ENCODE data around the gene TNIK. TPM values are rescaled to one million over a fixed set of nuclear protein-coding genes. Genes with fewer than 3 reads are reported as not detected.

The TNIK gene
- total and polyA plus RNA-seq, 2 of the 4 experiments (the other 2 are of a cell fraction): 3.4 to 6.3 TPM

DNA sequence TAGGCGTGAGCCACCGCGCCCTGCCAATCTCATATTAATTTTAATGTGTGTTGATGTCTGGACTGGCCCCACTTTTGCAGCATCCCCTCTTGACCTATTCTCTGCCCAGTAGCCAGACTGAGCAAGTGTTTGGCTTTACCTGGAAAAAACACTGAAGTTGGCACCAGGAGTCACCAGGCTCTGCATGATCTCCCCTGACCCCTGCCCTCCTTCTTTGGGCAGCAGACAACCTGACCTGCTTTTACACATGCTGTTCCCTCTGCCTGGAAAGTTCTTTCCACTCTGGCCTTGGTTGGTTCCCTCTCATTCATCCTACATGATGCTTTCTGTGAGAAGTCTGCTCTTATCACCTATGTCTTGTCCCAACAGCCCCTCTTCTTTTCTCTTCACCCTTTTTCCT lies 365.8 kb downstream of the TNIK start:
- no peak overlapping the region for H3K4ac ChIP-seq (ENCODE audit: low read depth, low read length)
- WGBS, 2 experiments (ENCODE audit: extremely low coverage in 2 of 2, insufficient read length in 1 of 2): no CpG with 5 or more reads among the region's 3 CpGs
- no TSS peak for BruUV-seq (replicated peaks)
- no peak overlapping the region for H3K18ac ChIP-seq (ENCODE audit: low read depth, low read length)
- H4K5ac ChIP-seq (ENCODE audit: low read depth, low read length): no peak overlapping the region
- POLR2A ChIA-PET (ENCODE audit: unreplicated experiment): no interaction called here
- dilution Hi-C loops (cut with HindIII; ENCODE audit: low sequenced_read_pairs, unreplicated experiment): no loop called here
- H3K9me1 ChIP-seq (ENCODE audit: insufficient read depth, low read length): peaks cover 7% of the 10 kb centered on the region
- no peak overlapping the region for H4K8ac ChIP-seq (ENCODE audit: low read depth in 2 of 2, low read length in 2 of 2)
- peaks cover 7% of the 10 kb centered on the region for H3K4me1 ChIP-seq (ENCODE audit: control insufficient read depth, insufficient read depth, low read length)
- no peak overlapping the region for H2AK5ac ChIP-seq (ENCODE audit: low read depth, low read length)
- in situ Hi-C loops (cut with MboI; ENCODE audit: low sequenced_read_pairs): no loop called here
- no peaks in the 10 kb centered on the region for H3K27me3 ChIP-seq (ENCODE audit: control insufficient read depth, insufficient read depth, low read length)
- intact Hi-C loops (cut with micrococcal nuclease): no loop called here
- H3K9ac ChIP-seq (ENCODE audit: low read depth, low read length): no peak overlapping the region
- no peak overlapping the region for H3K27ac ChIP-seq (ENCODE audit: insufficient read depth, low read length)
- no peak overlapping the region for H2BK5ac ChIP-seq (ENCODE audit: low read depth, low read length, poor library complexity, severe bottlenecking)
- TF ChIP-seq MAFK (IDR thresholded peaks at IDR 0.05; ENCODE audit: low read depth, low read length): no peak
- no peak for TF ChIP-seq CHD1 (IDR thresholded peaks at IDR 0.05; ENCODE audit: low read depth, low read length)
- TF ChIP-seq FOS (IDR thresholded peaks at IDR 0.05; ENCODE audit: low read depth, low read length): no peak
- TF ChIP-seq NFE2L2 (IDR thresholded peaks at IDR 0.05; ENCODE audit: low read depth, low read length): no peak
- TF ChIP-seq BHLHE40 (IDR thresholded peaks at IDR 0.05; ENCODE audit: low read depth, low read length): no peak
- TF ChIP-seq CEBPB (IDR thresholded peaks at IDR 0.05; ENCODE audit: low read depth, low read length): no peak
- TF ChIP-seq MAZ (IDR thresholded peaks at IDR 0.05; ENCODE audit: borderline replicate concordance, low read depth, low read length): no peak
- no peak for TF ChIP-seq SMC3 (IDR thresholded peaks at IDR 0.05; ENCODE audit: low read depth, low read length)
- no peak for TF ChIP-seq RCOR1 (IDR thresholded peaks at IDR 0.05; ENCODE audit: insufficient replicate concordance, low read length)
- no peak for TF ChIP-seq MXI1 (IDR thresholded peaks at IDR 0.05; ENCODE audit: borderline replicate concordance, low read depth, low read length)
- TF ChIP-seq, protein P1, sequence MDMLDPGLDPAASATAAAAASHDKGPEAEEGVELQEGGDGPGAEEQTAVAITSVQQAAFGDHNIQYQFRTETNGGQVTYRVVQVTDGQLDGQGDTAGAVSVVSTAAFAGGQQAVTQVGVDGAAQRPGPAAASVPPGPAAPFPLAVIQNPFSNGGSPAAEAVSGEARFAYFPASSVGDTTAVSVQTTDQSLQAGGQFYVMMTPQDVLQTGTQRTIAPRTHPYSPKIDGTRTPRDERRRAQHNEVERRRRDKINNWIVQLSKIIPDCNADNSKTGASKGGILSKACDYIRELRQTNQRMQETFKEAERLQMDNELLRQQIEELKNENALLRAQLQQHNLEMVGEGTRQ (IDR thresholded peaks at IDR 0.05; ENCODE audit: low read depth, low read length): no peak
- TF ChIP-seq RAD21 (IDR thresholded peaks at IDR 0.05; ENCODE audit: low read length): no peak
- TF ChIP-seq POLR2A (IDR thresholded peaks at IDR 0.05; ENCODE audit: low read depth, low read length): no peak
- no peak for TF ChIP-seq RFX5 (IDR thresholded peaks at IDR 0.05; ENCODE audit: low read depth, low read length)
- TF ChIP-seq, protein P2, sequence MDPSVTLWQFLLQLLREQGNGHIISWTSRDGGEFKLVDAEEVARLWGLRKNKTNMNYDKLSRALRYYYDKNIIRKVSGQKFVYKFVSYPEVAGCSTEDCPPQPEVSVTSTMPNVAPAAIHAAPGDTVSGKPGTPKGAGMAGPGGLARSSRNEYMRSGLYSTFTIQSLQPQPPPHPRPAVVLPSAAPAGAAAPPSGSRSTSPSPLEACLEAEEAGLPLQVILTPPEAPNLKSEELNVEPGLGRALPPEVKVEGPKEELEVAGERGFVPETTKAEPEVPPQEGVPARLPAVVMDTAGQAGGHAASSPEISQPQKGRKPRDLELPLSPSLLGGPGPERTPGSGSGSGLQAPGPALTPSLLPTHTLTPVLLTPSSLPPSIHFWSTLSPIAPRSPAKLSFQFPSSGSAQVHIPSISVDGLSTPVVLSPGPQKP (IDR thresholded peaks at IDR 0.05; ENCODE audit: borderline replicate concordance, low read depth, low read length): no peak
- no peak for TF ChIP-seq CTCF (conservative IDR thresholded peaks at IDR 0.05; ENCODE audit: low read depth, low read length)
- ATAC-seq (ENCODE audit: low read depth): no peak
- no peak overlapping the region for H2AFZ ChIP-seq (replicated peaks; ENCODE audit: low read length, poor library complexity)
- no peak overlapping the region for H2BK15ac ChIP-seq (ENCODE audit: low read depth, low read length)
- H2AK9ac ChIP-seq (replicated peaks; ENCODE audit: low read depth, low read length, poor library complexity): no peak overlapping the region
- H4K20me1 ChIP-seq (ENCODE audit: insufficient read depth, low read length): peaks cover 3% of the 10 kb centered on the region; the same call in 1 of the 2 replicates
- no peak overlapping the region for H3K23ac ChIP-seq (ENCODE audit: low read depth, low read length)
- no peak overlapping the region for H3K4me2 ChIP-seq (ENCODE audit: low read depth, low read length)
- CTCF ChIA-PET: interaction anchor here (0.8 kb wide), 1 partner anchor 20 kb away, joined by 3 read pairs; no protein-coding TSS in a partner anchor
- H3K36me3 ChIP-seq (ENCODE audit: control insufficient read depth, insufficient read depth, low read length): no peaks in the 10 kb centered on the region
- DNase-seq: no peak
- no peak overlapping the region for H2BK20ac ChIP-seq (ENCODE audit: low read depth, low read length)
- no peaks in the 10 kb centered on the region for H3K9me3 ChIP-seq (ENCODE audit: control insufficient read depth, insufficient read depth, low read length)
- no peak overlapping the region for H2BK120ac ChIP-seq (ENCODE audit: low read depth, low read length)
- H4K91ac ChIP-seq (ENCODE audit: insufficient read depth, low read depth, low read length): no peak overlapping the region
- no peak overlapping the region for H3K56ac ChIP-seq (ENCODE audit: extremely low read depth, insufficient read depth, low read length)
- no peak overlapping the region for H3K4me3 ChIP-seq (ENCODE audit: insufficient read depth, low read depth, low read length)
- H3K14ac ChIP-seq (replicated peaks; ENCODE audit: low read depth, low read length): no peak overlapping the region
- H3K79me1 ChIP-seq (ENCODE audit: low read depth in 1 of 2, low read length in 2 of 2): no peaks in the 10 kb centered on the region

Measured in IMR-90 (cell line).